Psoas muscle (tissue), 8 donors: ENCODE measurements around the gene MPST. TPM values are rescaled to one million over a fixed set of nuclear protein-coding genes. Genes with fewer than 3 reads are reported as not detected.
"Not testable (repeated sequence)": the region's sequence is repeated elsewhere in the genome, so short reads cannot be mapped to it uniquely, and the experiment has no call there.

Experiments used
- ATAC-seq, 4 donors: fragments of 200-7000 bp; cut with Tn5 transposase; one replicate each; pipeline ENCODE4 v1.9.1; 2020; ENCODE audit warnings: moderate library complexity in 3 of 4, mild to moderate bottlenecking in 2 of 4
- DNase-seq, 2 donors: peaks; one replicate each; pipeline ENCODE4 v3.0.0-alpha.2; 2020
- H3K27ac ChIP-seq: fragments of 200-600 bp; one replicate; pipeline ENCODE4 v1.8.0; 2022
- H3K27me3 ChIP-seq, 3 donors: fragments of 200-600 bp in 1 of 3; one replicate each; pipeline versions ENCODE4 v1.6.1 to v1.8.0; 2013 to 2022; ENCODE audit warnings: low read length in 2 of 3, mild to moderate bottlenecking in 2 of 3, moderate library complexity in 1 of 3; ENCODE audit not compliant: insufficient read depth in 3 of 3
- H3K36me3 ChIP-seq, 2 donors: fragments of 200-600 bp in 1 of 2; one replicate each; pipeline versions ENCODE4 v1.6.1 to v1.8.0; 2013 to 2022; ENCODE audit warnings: low read depth in 1 of 2, mild to moderate bottlenecking in 1 of 2, moderate library complexity in 1 of 2; ENCODE audit not compliant: insufficient read depth in 1 of 2
- H3K4me1 ChIP-seq: fragments of 200-600 bp; one replicate; pipeline ENCODE4 v1.8.0; 2022
- H3K4me3 ChIP-seq: fragments of 200-600 bp; one replicate; pipeline ENCODE4 v1.8.0; 2022; ENCODE audit warnings: mild to moderate bottlenecking
- H3K9me3 ChIP-seq: fragments of 200-600 bp; one replicate; pipeline ENCODE4 v1.8.0; 2022
- CTCF ChIP-seq: fragments of 200-600 bp; IDR thresholded peaks from one replicate; pipeline ENCODE4 v1.8.0; 2022; ENCODE audit warnings: antibody characterized with exemption
- WGBS, 3 donors: extraction: QIAGEN DNeasy Blood & Tissue Kit; methylation state at CpG; one replicate each; pipeline versions ENCODE4 v1.1.6 to v1.1.7; 2013; 5-methylcytosine and 5-hydroxymethylcytosine counted together
- intact Hi-C, 2 donors: fragments of 100-400 bp; cut with DNase I; formaldehyde crosslinking; loops; one replicate each; pipeline versions ENCODE4 v1.11.0 to v1.14.2; 2022
- polyA plus RNA-seq, 3 donors: library from polyadenylated mRNA; stranded (reverse); fragments of 200-250 nt; gene quantifications; one replicate each; pipeline ENCODE4 v1.2.3, GENCODE V29; 2013
- total RNA-seq, 4 donors: library from RNA; stranded (reverse); fragmentation: NEBNext Ultra II Directional in 2 of 4; extraction: Animal tissue kit (Norgen Biotek cat#: 25700) in 2 of 4; gene quantifications; one replicate each; pipeline versions ENCODE4 v1.2.1 to v1.2.4, GENCODE V29; 2021 to 2023
- donor health status: healthy with polysubstance abuse.
- donor health status: DM: no; HTN: no; CAD: no; lungs with moderate emphysema.
- donor health status: Bipolar disorder and iron deficiency.
- donor health status: healthy.
- donor health status: DM: yes; HTN: yes; CAD: no.
- donor health status: DM: no; HTN: no; CAD: no.
- donor health status: DM: no; HTN: no; CAD: no.
- donor health status: DM: yes; HTN: yes; CAD: no.

MPST gene
- total and polyA plus RNA-seq, 7 donors = 31.5 to 83.6 (median 42.2) TPM

- Histone ChIP-seq H3K27me3 (peaks cover 0 to 42% (median 10%) of the 10 kb centered on the region in 3 donors), H3K27ac (no peak overlapping the region), H3K4me3 (no peak overlapping the region), H3K9me3 (peaks cover 14% of the 10 kb centered on the region), H3K36me3 (no peaks in the 10 kb centered on the region), H3K4me1 (no peaks in the 10 kb centered on the region)
- ATAC-seq (no peak), DNase-seq (no peak)
- WGBS, 3 donors = 83 to 88% (median 84%) methylated on average over 10 of the region's 10 CpGs
- intact Hi-C loops = no loop called here
- no peak for TF ChIP-seq CTCF
These were observed 34.2 kb upstream of the MPST start for GRCh38 chr22:36985211-36985889.

GRCh38 chr22:36986242-36986821 lies 33.2 kb upstream of the MPST start:
- Histone ChIP-seq H3K4me1 (no peaks in the 10 kb centered on the region), H3K27me3 (peaks cover 0 to 50% (median 15%) of the 10 kb centered on the region in 3 donors), H3K27ac (no peak overlapping the region), H3K36me3 (no peaks in the 10 kb centered on the region), H3K9me3 (peaks cover 14% of the 10 kb centered on the region), H3K4me3 (no peak overlapping the region)
- WGBS, 3 donors = 52 to 55% (median 54%) methylated on average over 8 of the region's 8 CpGs
- peak; percentile 55 for TF ChIP-seq CTCF
- intact Hi-C loops = no loop called here
- DNase-seq (no peak), ATAC-seq (no peak)

- H3K36me3 ChIP-seq = no peaks in the 10 kb centered on the region
- 63 to 79% (median 67%) methylated on average over 12 of the region's 12 CpGs for WGBS, 3 donors
- no peak for TF ChIP-seq CTCF
- intact Hi-C loops = no loop called here
- H3K27ac ChIP-seq = no peak overlapping the region
- ATAC-seq (no peak), DNase-seq (no peak)
- H3K9me3 ChIP-seq = peaks cover 14% of the 10 kb centered on the region
- H3K4me1 ChIP-seq = no peaks in the 10 kb centered on the region
- peaks cover 0 to 46% (median 9%) of the 10 kb centered on the region in 3 donors for H3K27me3 ChIP-seq
- no peak overlapping the region for H3K4me3 ChIP-seq
These were observed 31.3 kb upstream of the MPST start for GRCh38 chr22:36988075-36988832.

DNA sequence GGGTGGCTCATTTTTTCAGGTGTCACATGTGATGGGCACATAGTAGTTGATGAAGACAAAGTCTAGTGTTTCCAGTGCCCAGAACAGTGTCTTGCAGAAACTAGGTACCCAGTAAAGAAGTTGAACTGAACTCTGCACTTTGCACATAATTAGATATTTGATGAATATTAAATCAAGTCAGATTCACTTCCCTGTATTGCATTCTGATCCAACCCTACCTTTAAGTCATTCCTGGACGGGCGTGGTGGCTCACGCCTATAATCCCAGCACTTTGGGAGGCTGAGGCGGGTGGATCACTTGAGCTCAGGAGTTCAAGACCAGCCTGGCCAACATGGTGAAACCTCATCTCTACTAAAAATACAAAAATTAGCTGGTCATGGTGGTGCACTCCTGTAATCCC lies 30.5 kb upstream of the MPST start:
- intact Hi-C loops, DNase-seq, H3K36me3 ChIP-seq, H3K4me1 ChIP-seq, ATAC-seq, H3K4me3 ChIP-seq, H3K27ac ChIP-seq: not testable (repeated sequence)
- WGBS, 3 donors = 89 to 95% (median 92%) methylated on average over 4 of the region's 4 CpGs
- Histone ChIP-seq H3K9me3 (peaks cover 14% of the 10 kb centered on the region), H3K27me3 (peaks cover 0 to 39% (median 9%) of the 10 kb centered on the region in 3 donors)

DNA sequence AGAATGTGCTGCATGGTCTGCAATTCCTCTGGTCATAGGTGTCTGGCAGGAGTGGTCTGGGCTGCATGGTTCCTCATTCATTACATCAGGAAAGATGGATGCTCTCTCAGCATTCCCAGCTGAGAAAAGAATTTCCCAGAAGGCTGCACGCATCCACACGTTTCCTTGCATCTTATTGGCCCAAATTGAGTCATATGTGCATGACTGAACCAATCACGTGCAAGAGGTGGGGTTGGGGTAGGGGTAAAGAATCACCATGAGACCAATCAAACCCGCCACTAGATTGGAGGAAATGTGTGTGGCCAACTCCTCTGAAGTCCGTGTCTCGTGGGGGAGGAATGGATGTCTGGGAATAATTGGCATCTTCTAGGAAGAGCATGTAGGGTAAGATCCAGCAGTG lies 29.1 kb upstream of the MPST start:
- ATAC-seq = no peak
- no peak overlapping the region for H3K4me3 ChIP-seq
- intact Hi-C loops = no loop called here
- no peak overlapping the region for H3K27ac ChIP-seq
- 58 to 70% (median 68%) methylated on average over 6 of the region's 6 CpGs for WGBS, 3 donors
- no peaks in the 10 kb centered on the region for H3K4me1 ChIP-seq
- DNase-seq = no peak
- TF ChIP-seq CTCF = no peak
- H3K27me3 ChIP-seq = peaks cover 0 to 34% (median 7%) of the 10 kb centered on the region in 3 donors
- no peaks in the 10 kb centered on the region for H3K36me3 ChIP-seq
- H3K9me3 ChIP-seq = peaks cover 10% of the 10 kb centered on the region
